Measurements from ENCODE around the gene FERMT2. TPM values are rescaled to one million over a fixed set of nuclear protein-coding genes. Genes with fewer than 3 reads are reported as not detected.
A peak's percentile ranks its signal among the peaks of the same experiment; 100 is the strongest.

FERMT2 gene
- total and polyA plus RNA-seq, 2 experiments from 2014 or later = 68.8 to 79.8 TPM

DNA sequence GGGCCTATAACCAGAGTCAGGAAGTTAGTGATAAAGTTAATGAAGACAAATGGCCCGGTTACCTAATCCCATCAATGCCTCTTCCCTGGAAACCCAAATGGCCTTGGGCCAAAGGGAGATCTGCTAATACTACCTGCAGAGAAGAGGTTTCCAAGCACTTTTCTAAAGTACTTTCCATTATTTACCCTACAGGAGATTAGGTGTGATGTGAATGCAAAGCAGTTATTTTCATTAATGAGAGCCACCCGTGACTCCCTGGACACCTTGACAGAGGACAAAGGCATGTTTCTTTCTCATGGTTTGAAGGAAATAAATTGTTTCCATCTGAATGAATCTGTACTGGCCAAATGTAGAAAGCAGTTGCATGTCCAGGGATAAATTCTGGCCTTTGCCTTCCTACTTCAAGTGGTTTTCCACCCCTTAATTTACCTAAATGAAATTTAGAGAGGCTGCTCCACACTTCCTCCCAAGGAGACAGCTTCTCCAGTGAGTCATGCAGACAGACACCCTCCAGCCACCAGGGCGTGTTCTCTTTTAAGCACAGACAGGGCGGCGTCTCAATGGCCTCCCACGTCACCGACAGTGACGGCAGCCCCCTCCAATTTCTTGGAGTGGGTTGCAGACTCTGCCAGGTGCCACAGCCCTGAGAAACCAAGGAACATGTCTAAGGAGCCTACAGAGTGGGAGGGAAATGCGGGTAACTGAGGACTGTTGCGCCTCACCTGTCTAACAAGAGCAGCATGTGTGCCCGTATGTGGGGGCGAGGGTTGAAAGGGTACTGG, 115.5 kb downstream of the FERMT2 start:
- peak in 1 of 2 donors; percentile 53 for DNase-seq (ENCODE audit: low read depth in 1 of 2, low spot score in 1 of 2)
- Histone ChIP-seq H3K4me3 (no peak overlapping the region), H3K4me1 (ENCODE audit: low read depth) (no peaks in the 10 kb centered on the region), H3K9me3 (ENCODE audit: low read depth) (no peaks in the 10 kb centered on the region), H3K27ac (no peak overlapping the region), H3K27me3 (no peaks in the 10 kb centered on the region), H3K36me3 (no peaks in the 10 kb centered on the region)
- TF ChIP-seq CTCF (IDR thresholded peaks at IDR 0.05; ENCODE audit: low read depth, low read length) = no peak

DNA sequence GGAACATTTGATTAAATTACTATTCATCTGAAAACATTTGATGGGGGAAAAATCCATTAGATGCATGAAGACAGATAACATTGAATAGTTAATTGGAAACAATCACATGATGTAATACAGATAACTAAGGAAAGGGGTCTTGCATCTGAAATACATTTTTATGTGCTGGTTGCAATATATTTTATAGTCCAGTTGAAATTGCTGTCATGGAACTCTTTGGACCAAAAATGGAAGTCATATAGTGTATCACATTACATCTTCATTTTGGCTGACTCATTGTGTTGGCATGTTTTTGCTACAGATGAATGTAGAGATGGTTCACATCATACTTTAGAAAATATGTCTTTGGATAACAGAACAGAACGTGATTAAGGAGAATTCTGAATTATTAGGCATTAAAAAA, 116.4 kb downstream of the FERMT2 start:
- Histone ChIP-seq H3K4me3 (no peak overlapping the region), H3K27ac (no peak overlapping the region), H3K9me3 (ENCODE audit: low read depth) (no peaks in the 10 kb centered on the region), H3K4me1 (ENCODE audit: low read depth) (no peaks in the 10 kb centered on the region), H3K36me3 (no peaks in the 10 kb centered on the region), H3K27me3 (no peaks in the 10 kb centered on the region)
- DNase-seq (ENCODE audit: low read depth in 1 of 2, low spot score in 1 of 2) = peak in 1 of 2 donors; percentile 75
- no peak for TF ChIP-seq CTCF (IDR thresholded peaks at IDR 0.05; ENCODE audit: low read depth, low read length)

- no peak for DNase-seq (ENCODE audit: low read depth in 1 of 2, low spot score in 1 of 2)
- H3K36me3 ChIP-seq = no peaks in the 10 kb centered on the region
- no peak overlapping the region for H3K27ac ChIP-seq
- no peak for TF ChIP-seq CTCF (IDR thresholded peaks at IDR 0.05; ENCODE audit: low read depth, low read length)
- no peaks in the 10 kb centered on the region for H3K9me3 ChIP-seq (ENCODE audit: low read depth)
- no peaks in the 10 kb centered on the region for H3K27me3 ChIP-seq
- no peak overlapping the region for H3K4me3 ChIP-seq
- H3K4me1 ChIP-seq (ENCODE audit: low read depth) = no peaks in the 10 kb centered on the region
Observed at GRCh38 chr14:52833891-52834290, 117.0 kb downstream of the FERMT2 start.

GRCh38 chr14:52829527-52830185, 121.2 kb downstream of the FERMT2 start:
- no peaks in the 10 kb centered on the region for H3K27me3 ChIP-seq
- no peak overlapping the region for H3K27ac ChIP-seq

GRCh38 chr14:52827426-52827825, 123.4 kb downstream of the FERMT2 start:
- Histone ChIP-seq H3K27me3 (no peaks in the 10 kb centered on the region), H3K4me3 (no peak overlapping the region), H3K27ac (no peak overlapping the region), H3K4me1 (ENCODE audit: low read depth) (no peaks in the 10 kb centered on the region), H3K36me3 (no peaks in the 10 kb centered on the region), H3K9me3 (ENCODE audit: low read depth) (no peaks in the 10 kb centered on the region)
- no peak for DNase-seq (ENCODE audit: low read depth in 1 of 2, low spot score in 1 of 2)
- no peak for TF ChIP-seq CTCF (IDR thresholded peaks at IDR 0.05; ENCODE audit: low read depth, low read length)

More at GRCh38 chr14:52829527-52830185, 121.2 kb downstream of the FERMT2 start:
- no peaks in the 10 kb centered on the region for H3K9me3 ChIP-seq (ENCODE audit: low read depth)
- no peak overlapping the region for H3K4me3 ChIP-seq
- no peak for TF ChIP-seq CTCF (IDR thresholded peaks at IDR 0.05; ENCODE audit: low read depth, low read length)
- H3K4me1 ChIP-seq (ENCODE audit: low read depth) = no peaks in the 10 kb centered on the region
- H3K36me3 ChIP-seq = no peaks in the 10 kb centered on the region
- DNase-seq (ENCODE audit: low read depth in 1 of 2, low spot score in 1 of 2) = no peak

Measured in cardiac muscle cell (in vitro differentiated cells and primary cell).